Measurements from ENCODE around the gene VAV3. TPM values are rescaled to one million over a fixed set of nuclear protein-coding genes. Genes with fewer than 3 reads are reported as not detected.

VAV3 gene
- total and polyA plus RNA-seq, 2 donors: 7.9 to 15.8 TPM

DNA sequence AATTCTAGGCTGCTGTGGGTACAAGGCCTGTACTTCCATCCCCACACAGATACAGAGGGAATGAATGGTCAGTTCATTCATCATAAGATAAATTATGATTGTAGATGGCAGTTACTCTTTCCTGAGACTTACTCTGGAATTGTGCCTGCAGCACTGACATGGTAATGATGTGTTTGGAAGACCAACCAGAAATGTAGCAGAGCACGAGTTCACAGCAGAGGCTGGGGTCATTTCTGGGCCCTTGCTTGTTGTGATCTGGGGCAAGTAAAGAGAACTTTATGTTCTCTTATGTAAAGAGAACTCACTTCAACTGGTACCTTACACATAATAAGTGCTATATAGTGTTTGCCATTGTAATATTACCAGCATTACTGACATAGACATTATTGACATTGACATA lies 412.2 kb downstream of the VAV3 start:
- Histone ChIP-seq H3K4me1 (ENCODE audit: control insufficient read depth in 2 of 2, insufficient read depth in 2 of 2, low read length in 2 of 2) (peaks cover 0 to under 1% of the 10 kb centered on the region in 2 donors), H3K9me3 (ENCODE audit: control insufficient read depth in 2 of 2, insufficient read depth in 1 of 2, low read length in 1 of 2) (no peaks in the 10 kb centered on the region), H3K27ac (ENCODE audit: low read depth in 1 of 2, low read length in 1 of 2) (no peak overlapping the region), H3K4me3 (ENCODE audit: low read length in 2 of 2) (no peak overlapping the region), H3K27me3 (ENCODE audit: control insufficient read depth in 2 of 2, insufficient read depth in 1 of 2, low read length in 1 of 2) (no peaks in the 10 kb centered on the region), H3K36me3 (ENCODE audit: control insufficient read depth in 2 of 2, insufficient read depth in 2 of 2, low read length in 1 of 2) (no peaks in the 10 kb centered on the region)
- no peak for DNase-seq (ENCODE audit: low read depth in 6 of 9, low spot score in 9 of 9)
- WGBS: 98% methylated on average over 1 of the region's 1 CpG

- no peak overlapping the region for H3K27ac ChIP-seq (ENCODE audit: low read depth in 1 of 2, low read length in 1 of 2)
- H3K4me1 ChIP-seq (ENCODE audit: control insufficient read depth in 2 of 2, insufficient read depth in 2 of 2, low read length in 2 of 2): peaks cover 0 to 5% of the 10 kb centered on the region in 2 donors
- H3K27me3 ChIP-seq (ENCODE audit: control insufficient read depth in 2 of 2, insufficient read depth in 1 of 2, low read length in 1 of 2): no peaks in the 10 kb centered on the region
- no peak overlapping the region for H3K4me3 ChIP-seq (ENCODE audit: low read length in 2 of 2)
- 95% methylated on average over 1 of the region's 1 CpG for WGBS
- H3K9me3 ChIP-seq (ENCODE audit: control insufficient read depth in 2 of 2, insufficient read depth in 1 of 2, low read length in 1 of 2): peaks cover 0 to 8% of the 10 kb centered on the region in 2 donors
- no peaks in the 10 kb centered on the region for H3K36me3 ChIP-seq (ENCODE audit: control insufficient read depth in 2 of 2, insufficient read depth in 2 of 2, low read length in 1 of 2)
- no peak for DNase-seq (ENCODE audit: low read depth in 6 of 9, low spot score in 9 of 9)
Measured at GRCh38 chr1:107551456-107551855, 413.5 kb downstream of the VAV3 start.

DNA sequence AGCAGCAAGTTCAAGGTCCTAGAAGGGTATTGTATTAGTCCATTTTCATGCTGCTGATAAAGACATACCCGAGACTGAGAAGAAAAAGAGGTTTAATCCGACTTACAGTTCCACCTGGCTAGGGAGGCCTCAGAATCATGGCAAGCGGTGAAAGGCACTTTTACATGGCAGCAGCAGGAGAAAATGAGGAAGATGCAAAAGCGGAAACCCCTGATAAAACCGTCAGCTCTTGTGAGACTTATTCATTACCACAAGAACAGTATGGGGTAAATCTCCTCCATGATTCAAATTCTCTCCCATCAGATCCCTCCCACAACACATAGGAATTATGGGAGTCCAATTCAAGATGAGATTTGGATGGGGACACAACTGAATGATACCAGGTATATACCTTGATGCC lies 414.6 kb downstream of the VAV3 start:
- peaks cover 5 to 14% of the 10 kb centered on the region in 2 donors for H3K4me1 ChIP-seq (ENCODE audit: control insufficient read depth in 2 of 2, insufficient read depth in 2 of 2, low read length in 2 of 2)
- peaks cover 0 to 11% of the 10 kb centered on the region in 2 donors for H3K9me3 ChIP-seq (ENCODE audit: control insufficient read depth in 2 of 2, insufficient read depth in 1 of 2, low read length in 1 of 2)
- H3K27ac ChIP-seq (ENCODE audit: low read depth in 1 of 2, low read length in 1 of 2): no peak overlapping the region
- no peak overlapping the region for H3K4me3 ChIP-seq (ENCODE audit: low read length in 2 of 2)
- 97% methylated on average over 5 of the region's 5 CpGs for WGBS
- H3K36me3 ChIP-seq (ENCODE audit: control insufficient read depth in 2 of 2, insufficient read depth in 2 of 2, low read length in 1 of 2): no peaks in the 10 kb centered on the region
- DNase-seq (ENCODE audit: low read depth in 6 of 9, low spot score in 9 of 9): no peak
- H3K27me3 ChIP-seq (ENCODE audit: control insufficient read depth in 2 of 2, insufficient read depth in 1 of 2, low read length in 1 of 2): no peaks in the 10 kb centered on the region

DNA sequence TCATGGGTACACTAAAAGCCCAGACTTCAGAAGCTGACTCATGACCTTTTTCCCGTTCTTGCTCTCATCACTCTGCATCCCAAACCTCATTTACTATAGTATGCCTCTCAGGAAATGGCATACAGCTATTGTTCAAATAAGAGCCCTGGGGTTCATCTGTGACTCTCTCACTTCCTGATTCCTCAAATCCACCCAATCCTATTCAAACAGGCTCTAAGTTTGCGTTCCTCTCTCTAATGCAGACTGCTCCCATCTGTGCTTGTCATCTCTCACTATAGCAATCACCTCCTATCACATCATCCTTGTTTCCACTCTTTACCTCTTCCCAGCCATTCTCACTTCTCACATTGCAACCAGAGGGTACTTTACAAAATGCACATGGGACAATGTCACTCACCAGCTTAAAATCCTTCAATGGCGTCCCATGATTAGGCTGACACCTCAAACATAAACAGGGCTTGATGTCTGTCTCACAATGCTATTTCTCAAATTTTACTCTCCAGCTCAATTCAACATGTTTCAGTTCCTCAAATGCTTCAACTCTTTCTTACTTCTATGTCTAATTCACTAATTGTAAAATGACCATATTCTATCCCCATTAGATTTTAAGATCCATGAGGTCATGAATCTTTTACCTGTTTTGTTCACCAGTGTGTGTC lies 415.7 kb downstream of the VAV3 start:
- Histone ChIP-seq H3K27me3 (ENCODE audit: control insufficient read depth in 2 of 2, insufficient read depth in 1 of 2, low read length in 1 of 2) (no peaks in the 10 kb centered on the region), H3K9me3 (ENCODE audit: control insufficient read depth in 2 of 2, insufficient read depth in 1 of 2, low read length in 1 of 2) (peaks cover 0 to 11% of the 10 kb centered on the region in 2 donors), H3K27ac (ENCODE audit: low read depth in 1 of 2, low read length in 1 of 2) (no peak overlapping the region), H3K36me3 (ENCODE audit: control insufficient read depth in 2 of 2, insufficient read depth in 2 of 2, low read length in 1 of 2) (no peaks in the 10 kb centered on the region), H3K4me3 (ENCODE audit: low read length in 2 of 2) (no peak overlapping the region), H3K4me1 (ENCODE audit: control insufficient read depth in 2 of 2, insufficient read depth in 2 of 2, low read length in 2 of 2) (peaks cover 15 to 25% of the 10 kb centered on the region in 2 donors)
- 98% methylated on average over 3 of the region's 3 CpGs for WGBS
- no peak for DNase-seq (ENCODE audit: low read depth in 6 of 9, low spot score in 9 of 9)

DNA sequence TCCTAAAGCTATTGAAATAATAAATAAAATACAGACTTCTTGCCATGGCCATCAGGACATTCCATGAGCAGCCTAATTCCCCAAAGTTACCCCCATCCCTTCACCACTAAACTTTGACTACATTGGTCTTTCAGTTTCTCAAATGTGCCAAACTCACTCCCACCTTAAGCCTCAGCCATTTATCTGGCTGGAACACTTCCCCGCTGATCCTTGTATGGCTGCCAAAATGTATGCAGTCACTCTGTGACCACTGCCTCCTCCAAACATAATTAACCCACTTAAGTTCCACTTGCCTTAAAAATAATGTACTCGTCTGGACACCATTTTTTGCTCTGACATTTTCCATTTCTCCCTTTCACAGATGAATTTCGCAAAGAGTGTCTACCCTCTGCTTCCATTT lies 416.7 kb downstream of the VAV3 start:
- Histone ChIP-seq H3K9me3 (ENCODE audit: control insufficient read depth in 2 of 2, insufficient read depth in 1 of 2, low read length in 1 of 2) (peaks cover 0 to 13% of the 10 kb centered on the region in 2 donors), H3K27ac (ENCODE audit: low read depth in 1 of 2, low read length in 1 of 2) (no peak overlapping the region), H3K36me3 (ENCODE audit: control insufficient read depth in 2 of 2, insufficient read depth in 2 of 2, low read length in 1 of 2) (no peaks in the 10 kb centered on the region), H3K4me1 (ENCODE audit: control insufficient read depth in 2 of 2, insufficient read depth in 2 of 2, low read length in 2 of 2) (peaks cover 15 to 25% of the 10 kb centered on the region in 2 donors), H3K27me3 (ENCODE audit: control insufficient read depth in 2 of 2, insufficient read depth in 1 of 2, low read length in 1 of 2) (no peaks in the 10 kb centered on the region), H3K4me3 (ENCODE audit: low read length in 2 of 2) (no peak overlapping the region)
- no peak for DNase-seq (ENCODE audit: low read depth in 6 of 9, low spot score in 9 of 9)
- 96% methylated on average over 3 of the region's 3 CpGs for WGBS

DNA sequence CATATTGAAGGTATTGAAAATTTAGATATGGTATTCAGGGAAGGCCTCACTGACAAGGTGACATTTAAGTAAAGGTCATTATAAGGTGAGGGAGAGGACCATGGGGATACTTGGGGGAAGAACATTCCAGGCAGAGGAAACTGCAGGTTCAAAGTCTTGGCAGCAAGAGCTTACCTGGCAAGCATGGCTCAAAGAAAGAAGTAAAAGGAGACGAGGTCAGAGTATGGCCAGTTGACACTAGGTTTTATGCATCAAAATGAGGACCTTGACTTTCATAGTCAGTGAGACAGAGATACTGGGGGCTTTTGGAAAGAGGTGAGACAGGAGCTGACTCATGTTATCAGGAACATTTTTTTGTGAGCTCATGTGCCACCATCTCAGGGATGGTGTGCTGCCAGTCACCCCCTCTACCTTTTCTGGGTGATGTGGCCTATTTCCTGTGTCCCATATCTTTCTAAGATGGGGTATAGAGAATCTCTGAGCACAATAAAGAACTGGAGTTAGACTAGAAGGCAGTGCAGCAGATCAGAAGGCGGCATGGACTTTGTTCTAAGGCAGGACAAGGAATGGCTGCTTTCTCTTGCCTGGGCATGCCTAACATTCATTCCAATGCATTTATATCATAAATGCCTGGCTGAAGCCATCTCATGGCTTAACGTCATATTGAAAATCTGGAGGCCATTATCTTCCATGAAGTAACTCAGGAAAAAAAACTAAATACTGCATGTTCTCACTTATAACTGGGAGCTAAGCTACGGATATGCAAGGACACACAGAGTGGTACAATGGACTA lies 417.4 kb downstream of the VAV3 start:
- no peak overlapping the region for H3K4me3 ChIP-seq (ENCODE audit: low read length in 2 of 2)
- H3K4me1 ChIP-seq (ENCODE audit: control insufficient read depth in 2 of 2, insufficient read depth in 2 of 2, low read length in 2 of 2): peaks cover 15 to 26% of the 10 kb centered on the region in 2 donors
- H3K27ac ChIP-seq (ENCODE audit: low read depth in 1 of 2, low read length in 1 of 2): no peak overlapping the region
- DNase-seq (ENCODE audit: low read depth in 6 of 9, low spot score in 9 of 9): no peak
- peaks cover 0 to 17% of the 10 kb centered on the region in 2 donors for H3K9me3 ChIP-seq (ENCODE audit: control insufficient read depth in 2 of 2, insufficient read depth in 1 of 2, low read length in 1 of 2)
- no peaks in the 10 kb centered on the region for H3K36me3 ChIP-seq (ENCODE audit: control insufficient read depth in 2 of 2, insufficient read depth in 2 of 2, low read length in 1 of 2)
- WGBS: 98% methylated on average over 4 of the region's 4 CpGs
- no peaks in the 10 kb centered on the region for H3K27me3 ChIP-seq (ENCODE audit: control insufficient read depth in 2 of 2, insufficient read depth in 1 of 2, low read length in 1 of 2)

DNA sequence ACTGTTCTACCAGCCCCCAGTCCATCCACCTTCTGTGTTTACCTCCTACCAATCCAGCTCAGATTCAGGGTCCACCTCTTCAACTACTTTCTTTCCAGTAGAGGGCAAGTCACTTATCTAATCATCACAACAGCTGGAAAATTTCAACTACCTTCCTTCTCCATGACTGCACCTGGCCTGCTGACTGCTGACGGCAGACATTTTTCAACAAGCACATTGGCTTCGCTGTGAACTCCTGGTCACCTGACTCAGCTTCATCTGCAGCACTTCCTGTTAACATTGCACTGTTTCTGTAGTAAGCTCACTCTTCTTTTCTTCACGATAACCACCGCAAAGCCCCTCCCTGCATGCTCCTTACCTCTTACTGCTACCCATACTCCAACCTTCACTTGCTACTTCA lies 418.4 kb downstream of the VAV3 start:
- WGBS: 79% methylated on average over 4 of the region's 4 CpGs

GRCh38 chr1:107545879-107546278 lies 419.1 kb downstream of the VAV3 start:
- H3K4me3 ChIP-seq (ENCODE audit: low read length in 2 of 2): no peak overlapping the region
- no peak for DNase-seq (ENCODE audit: low read depth in 6 of 9, low spot score in 9 of 9)
- peaks cover 0 to 17% of the 10 kb centered on the region in 2 donors for H3K9me3 ChIP-seq (ENCODE audit: control insufficient read depth in 2 of 2, insufficient read depth in 1 of 2, low read length in 1 of 2)
- H3K36me3 ChIP-seq (ENCODE audit: control insufficient read depth in 2 of 2, insufficient read depth in 2 of 2, low read length in 1 of 2): no peaks in the 10 kb centered on the region
- WGBS: 92% methylated on average over 4 of the region's 4 CpGs
- no peaks in the 10 kb centered on the region for H3K27me3 ChIP-seq (ENCODE audit: control insufficient read depth in 2 of 2, insufficient read depth in 1 of 2, low read length in 1 of 2)
- H3K4me1 ChIP-seq (ENCODE audit: control insufficient read depth in 2 of 2, insufficient read depth in 2 of 2, low read length in 2 of 2): peaks cover 15 to 30% of the 10 kb centered on the region in 2 donors
- peak overlapping the region in 1 of 2 donors; percentile 85 for H3K27ac ChIP-seq (ENCODE audit: low read depth in 1 of 2, low read length in 1 of 2)

More for the DNA sequence above, 418.4 kb downstream of the VAV3 start:
- Histone ChIP-seq H3K27ac (ENCODE audit: low read depth in 1 of 2, low read length in 1 of 2) (peak overlapping the region in 1 of 2 donors; percentile 85), H3K9me3 (ENCODE audit: control insufficient read depth in 2 of 2, insufficient read depth in 1 of 2, low read length in 1 of 2) (peaks cover 0 to 17% of the 10 kb centered on the region in 2 donors), H3K4me3 (ENCODE audit: low read length in 2 of 2) (no peak overlapping the region), H3K36me3 (ENCODE audit: control insufficient read depth in 2 of 2, insufficient read depth in 2 of 2, low read length in 1 of 2) (no peaks in the 10 kb centered on the region), H3K4me1 (ENCODE audit: control insufficient read depth in 2 of 2, insufficient read depth in 2 of 2, low read length in 2 of 2) (peaks cover 15 to 30% of the 10 kb centered on the region in 2 donors), H3K27me3 (ENCODE audit: control insufficient read depth in 2 of 2, insufficient read depth in 1 of 2, low read length in 1 of 2) (no peaks in the 10 kb centered on the region)
- peak in 1 of 9 donors; percentile 54 for DNase-seq (ENCODE audit: low read depth in 6 of 9, low spot score in 9 of 9)

DNA sequence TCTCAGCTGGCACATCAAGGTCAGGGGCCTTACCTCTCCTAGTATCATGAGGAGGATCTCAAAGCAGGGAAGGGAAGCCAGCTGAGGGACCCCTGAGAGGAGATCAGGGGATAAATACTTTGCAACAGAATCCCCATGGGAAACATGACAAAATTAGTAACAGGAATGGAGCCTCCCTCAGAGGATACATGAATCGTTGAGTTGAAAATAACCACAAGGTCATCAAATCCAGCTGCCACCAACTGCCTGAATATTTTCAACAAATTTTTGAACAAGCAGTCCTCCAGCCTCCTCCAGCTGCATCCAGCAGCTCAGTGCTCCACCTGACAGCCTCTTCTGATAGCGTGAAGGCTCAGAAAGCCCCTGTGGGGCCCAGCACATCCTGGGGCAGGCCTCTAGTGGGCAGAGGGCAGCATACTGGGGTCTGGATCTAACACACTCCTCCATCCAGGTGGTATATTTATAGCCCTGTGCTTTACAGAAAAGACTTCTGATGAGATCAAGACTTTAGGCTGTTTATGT lies 419.9 kb downstream of the VAV3 start:
- peak in 4 of 9 donors; percentile 30 to 78 (median 54) for DNase-seq (ENCODE audit: low read depth in 6 of 9, low spot score in 9 of 9)
- no peaks in the 10 kb centered on the region for H3K36me3 ChIP-seq (ENCODE audit: control insufficient read depth in 2 of 2, insufficient read depth in 2 of 2, low read length in 1 of 2)
- H3K4me1 ChIP-seq (ENCODE audit: control insufficient read depth in 2 of 2, insufficient read depth in 2 of 2, low read length in 2 of 2): peaks cover 15 to 30% of the 10 kb centered on the region in 2 donors
- no peak overlapping the region for H3K4me3 ChIP-seq (ENCODE audit: low read length in 2 of 2)
- H3K27ac ChIP-seq (ENCODE audit: low read depth in 1 of 2, low read length in 1 of 2): peak overlapping the region in 1 of 2 donors; percentile 85
- no peaks in the 10 kb centered on the region for H3K27me3 ChIP-seq (ENCODE audit: control insufficient read depth in 2 of 2, insufficient read depth in 1 of 2, low read length in 1 of 2)
- 15% methylated on average over 2 of the region's 2 CpGs for WGBS
- H3K9me3 ChIP-seq (ENCODE audit: control insufficient read depth in 2 of 2, insufficient read depth in 1 of 2, low read length in 1 of 2): peaks cover 0 to 17% of the 10 kb centered on the region in 2 donors

All from thymus (tissue), 11 donors.